Peyer's patch (tissue), 4 donors: ENCODE measurements around the gene PHETA1. TPM values are rescaled to one million over a fixed set of nuclear protein-coding genes. Genes with fewer than 3 reads are reported as not detected.

ENCODE experiments used
- DNase-seq, 3 donors: peaks; one replicate each; pipeline ENCODE4 v3.0.0-alpha.2; 2017 to 2019
- H3K27ac ChIP-seq, 4 donors: fragments of 200-600 bp; sonication (generic); one replicate each; pipeline ENCODE4 v1.5.1; 2016 to 2019
- H3K27me3 ChIP-seq, 2 donors: fragments of 200-600 bp; sonication (generic); one replicate each; pipeline ENCODE4 v1.5.1; 2019
- H3K36me3 ChIP-seq, 3 donors: fragments of 200-600 bp; sonication (generic); one replicate each; pipeline ENCODE4 v1.5.1; 2016 to 2019
- H3K4me1 ChIP-seq, 4 donors: fragments of 200-600 bp; sonication (generic); one replicate each; pipeline ENCODE4 v1.5.1; 2016 to 2019
- H3K4me3 ChIP-seq, 4 donors: fragments of 200-600 bp; sonication (generic); 1 replicate in 3 of 4; 2 replicates in 1 of 4; pipeline ENCODE4 v1.5.1; 2016 to 2019; ENCODE audit warnings: mild to moderate bottlenecking in 1 of 4
- H3K9me3 ChIP-seq, 4 donors: fragments of 200-600 bp; sonication (generic); one replicate each; pipeline ENCODE4 v1.5.1; 2016 to 2019; ENCODE audit warnings: mild to moderate bottlenecking in 1 of 4
- CTCF ChIP-seq, 6 experiments: fragments of 450-650 bp in 4 of 6; fragments of 200-600 bp in 2 of 6; sonication (generic) in 1 of 6; IDR thresholded peaks; one replicate each; pipeline ENCODE4 v1.5.1; 2017 to 2019; ENCODE audit warnings: antibody characterized with exemption in 6 of 6, mild to moderate bottlenecking in 3 of 6, moderate library complexity in 1 of 6
- POLR2A ChIP-seq, 2 donors: fragments of 450-650 bp; IDR thresholded peaks; one replicate each; pipeline ENCODE4 v1.5.1; 2017; ENCODE audit warnings: antibody characterized with exemption in 2 of 2, mild to moderate bottlenecking in 2 of 2, moderate library complexity in 2 of 2
- total RNA-seq, 4 donors: library from RNA; depleted of rRNA; stranded (reverse); fragments of >200 nt; gene quantifications; one replicate each; pipeline ENCODE4 v1.1.0, GENCODE V29; 2016

PHETA1 gene
- total RNA-seq, 4 donors from 2014 or later: 43.2 to 64.6 (median 51.0) TPM

DNA sequence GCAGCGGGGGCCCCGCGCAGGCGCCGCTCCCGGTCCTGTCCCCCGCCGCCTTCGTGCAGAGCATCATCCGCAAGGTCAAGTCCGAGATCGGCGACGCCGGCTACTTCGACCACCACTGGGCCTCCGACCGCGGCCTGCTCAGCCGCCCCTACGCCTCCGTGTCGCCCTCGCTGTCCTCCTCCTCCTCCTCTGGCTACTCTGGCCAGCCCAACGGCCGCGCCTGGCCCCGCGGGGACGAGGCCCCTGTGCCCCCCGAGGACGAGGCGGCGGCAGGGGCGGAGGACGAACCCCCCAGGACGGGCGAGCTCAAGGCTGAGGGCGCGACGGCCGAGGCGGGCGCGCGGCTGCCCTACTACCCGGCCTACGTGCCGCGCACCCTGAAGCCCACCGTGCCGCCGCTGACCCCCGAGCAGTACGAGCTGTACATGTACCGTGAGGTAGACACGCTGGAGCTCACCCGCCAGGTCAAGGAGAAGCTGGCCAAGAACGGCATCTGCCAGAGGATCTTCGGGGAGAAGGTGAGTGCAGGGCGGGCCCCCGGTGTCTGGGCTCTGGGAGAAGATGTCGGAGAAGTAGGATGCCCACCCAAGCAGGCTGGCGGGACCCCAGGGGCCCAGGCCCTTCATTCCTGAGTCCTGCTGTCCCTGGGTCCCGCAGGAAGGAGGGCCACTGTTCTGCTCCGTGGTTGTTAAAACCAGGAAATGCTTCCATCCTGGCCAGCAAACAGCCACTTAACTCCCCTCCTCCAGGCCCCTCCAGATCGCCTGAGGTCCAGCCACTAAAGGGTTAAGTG lies 48.4 kb downstream of the PHETA1 start:
- no peaks in the 10 kb centered on the region for H3K4me1 ChIP-seq
- H3K4me3 ChIP-seq: no peak overlapping the region
- DNase-seq: no peak
- no peaks in the 10 kb centered on the region for H3K9me3 ChIP-seq
- no peaks in the 10 kb centered on the region for H3K36me3 ChIP-seq
- no peak overlapping the region for H3K27ac ChIP-seq
- TF ChIP-seq POLR2A (IDR thresholded peaks at IDR 0.05) (no peak), CTCF (IDR thresholded peaks at IDR 0.05) (no peak)
- no peaks in the 10 kb centered on the region for H3K27me3 ChIP-seq

DNA sequence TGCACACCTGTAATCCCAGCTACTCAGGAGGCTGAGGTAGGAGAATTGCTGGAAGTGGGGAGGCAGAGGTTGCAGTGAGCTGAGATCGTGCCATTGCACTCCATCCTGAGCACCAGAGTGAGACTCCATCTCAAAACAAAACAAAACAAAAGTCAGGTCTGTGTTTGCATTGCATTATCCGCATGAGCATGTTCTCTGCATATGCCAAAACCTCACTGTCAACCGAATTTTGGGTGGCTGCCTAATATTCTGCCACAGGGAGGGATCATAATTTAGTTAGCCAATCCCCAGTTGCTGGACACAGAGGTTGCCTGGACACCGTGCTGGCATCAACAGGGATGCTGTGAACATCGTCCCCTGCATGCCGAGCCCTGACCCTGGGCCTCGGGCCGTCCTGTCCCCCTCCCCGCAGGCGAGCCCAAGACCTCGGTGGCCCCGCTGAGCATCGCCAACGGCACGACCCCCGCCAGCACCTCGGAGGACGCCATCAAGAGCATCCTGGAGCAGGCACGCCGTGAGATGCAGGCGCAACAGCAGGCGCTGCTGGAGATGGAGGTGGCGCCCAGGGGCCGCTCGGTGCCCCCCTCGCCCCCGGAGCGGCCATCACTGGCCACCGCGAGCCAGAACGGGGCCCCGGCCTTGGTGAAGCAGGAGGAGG lies 49.2 kb downstream of the PHETA1 start:
- Histone ChIP-seq H3K4me3 (no peak overlapping the region), H3K4me1 (no peaks in the 10 kb centered on the region), H3K9me3 (no peaks in the 10 kb centered on the region), H3K27me3 (no peaks in the 10 kb centered on the region), H3K36me3 (no peaks in the 10 kb centered on the region), H3K27ac (no peak overlapping the region)
- no peak for TF ChIP-seq POLR2A (IDR thresholded peaks at IDR 0.05)
- TF ChIP-seq CTCF (IDR thresholded peaks at IDR 0.05): no peak
- no peak for DNase-seq

DNA sequence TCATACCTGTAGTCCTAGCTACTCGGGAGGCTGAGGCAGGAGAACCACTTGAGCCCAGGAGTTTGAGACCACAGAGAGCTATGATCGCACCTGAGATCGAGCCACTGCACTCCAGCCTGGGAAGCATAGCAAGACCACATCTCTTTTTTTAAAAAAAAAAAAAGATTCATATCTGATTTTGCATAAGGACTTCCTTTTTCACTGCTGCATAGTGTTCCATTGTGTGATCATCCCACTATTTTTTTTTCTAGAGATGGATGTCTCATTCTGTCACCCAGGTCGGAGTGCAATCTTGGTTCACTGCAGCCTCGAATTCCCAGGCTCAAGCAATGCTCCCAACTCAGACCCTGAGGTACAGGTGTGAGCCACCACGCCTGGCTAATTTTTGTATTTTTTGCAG lies 50.4 kb downstream of the PHETA1 start:
- TF ChIP-seq POLR2A (IDR thresholded peaks at IDR 0.05): no peak
- TF ChIP-seq CTCF (IDR thresholded peaks at IDR 0.05): no peak
- H3K9me3 ChIP-seq: no peaks in the 10 kb centered on the region
- DNase-seq: no peak
- no peaks in the 10 kb centered on the region for H3K27me3 ChIP-seq
- H3K36me3 ChIP-seq: no peaks in the 10 kb centered on the region
- H3K4me1 ChIP-seq: no peaks in the 10 kb centered on the region
- H3K27ac ChIP-seq: no peak overlapping the region
- H3K4me3 ChIP-seq: no peak overlapping the region

GRCh38 chr12:111316671-111317070 lies 52.2 kb downstream of the PHETA1 start:
- H3K9me3 ChIP-seq: no peaks in the 10 kb centered on the region
- TF ChIP-seq POLR2A (IDR thresholded peaks at IDR 0.05) (no peak), CTCF (IDR thresholded peaks at IDR 0.05) (no peak)
- no peaks in the 10 kb centered on the region for H3K27me3 ChIP-seq
- H3K36me3 ChIP-seq: no peaks in the 10 kb centered on the region
- H3K4me3 ChIP-seq: no peak overlapping the region
- H3K4me1 ChIP-seq: no peaks in the 10 kb centered on the region
- DNase-seq: no peak
- H3K27ac ChIP-seq: no peak overlapping the region

GRCh38 chr12:111314953-111315539 lies 53.8 kb downstream of the PHETA1 start:
- no peak for TF ChIP-seq CTCF (IDR thresholded peaks at IDR 0.05)
- TF ChIP-seq POLR2A (IDR thresholded peaks at IDR 0.05): no peak
- H3K36me3 ChIP-seq: no peaks in the 10 kb centered on the region
- no peak overlapping the region for H3K4me3 ChIP-seq
- DNase-seq: no peak
- no peaks in the 10 kb centered on the region for H3K9me3 ChIP-seq
- no peak overlapping the region for H3K27ac ChIP-seq
- no peaks in the 10 kb centered on the region for H3K4me1 ChIP-seq
- no peaks in the 10 kb centered on the region for H3K27me3 ChIP-seq
